ENCODE data around the gene ETV6.
A peak's percentile ranks its signal among the peaks of the same experiment; 100 is the strongest.
"Not testable (repeated sequence)": the region's sequence is repeated elsewhere in the genome, so short reads cannot be mapped to it uniquely, and the experiment has no call there.

The ETV6 gene

GRCh38 chr12:11884706-11885105, 235.2 kb downstream of the ETV6 start:
- no peak for DNase-seq (ENCODE audit: low spot score)

- peak; percentile 66 for DNase-seq (ENCODE audit: low spot score)
Observed at GRCh38 chr12:11885261-11886038, 236.0 kb downstream of the ETV6 start.

- no peak for DNase-seq (ENCODE audit: low spot score)
Observed at GRCh38 chr12:11886339-11886738, 236.9 kb downstream of the ETV6 start.

- DNase-seq (ENCODE audit: low spot score): no peak
Observed at GRCh38 chr12:11888029-11888428, 238.6 kb downstream of the ETV6 start.

- DNase-seq (ENCODE audit: low spot score): no peak
Observed at GRCh38 chr12:11891346-11891745, 241.9 kb downstream of the ETV6 start.

- DNase-seq (ENCODE audit: low spot score): no peak
Observed at GRCh38 chr12:11891754-11892386, 242.4 kb downstream of the ETV6 start.

GRCh38 chr12:11893998-11894397, 244.5 kb downstream of the ETV6 start:
- DNase-seq (ENCODE audit: low spot score): no peak

GRCh38 chr12:11894890-11895289, 245.4 kb downstream of the ETV6 start:
- DNase-seq (ENCODE audit: low spot score): no peak

- no peak for DNase-seq (ENCODE audit: low spot score)
Observed at GRCh38 chr12:11895421-11896078, 246.1 kb downstream of the ETV6 start.

GRCh38 chr12:11896417-11896929, 247.0 kb downstream of the ETV6 start:
- DNase-seq (ENCODE audit: low spot score): no peak

- DNase-seq (ENCODE audit: low spot score): no peak
Observed at GRCh38 chr12:11897923-11898322, 248.4 kb downstream of the ETV6 start.

- DNase-seq (ENCODE audit: low spot score): no peak
Observed at GRCh38 chr12:11901701-11902524, 252.4 kb downstream of the ETV6 start.

- DNase-seq (ENCODE audit: low spot score): no peak
Observed at GRCh38 chr12:11902525-11902875, 253.0 kb downstream of the ETV6 start.

- no peak for DNase-seq (ENCODE audit: low spot score)
Observed at GRCh38 chr12:11904124-11904523, 254.7 kb downstream of the ETV6 start.

GRCh38 chr12:11905534-11905933, 256.1 kb downstream of the ETV6 start:
- no peak for DNase-seq (ENCODE audit: low spot score)

GRCh38 chr12:11906286-11906935, 256.9 kb downstream of the ETV6 start:
- peak; percentile 81 for DNase-seq (ENCODE audit: low spot score)

- no peak for DNase-seq (ENCODE audit: low spot score)
Observed at GRCh38 chr12:11907625-11908024, 258.2 kb downstream of the ETV6 start.

GRCh38 chr12:11909406-11909805, 259.9 kb downstream of the ETV6 start:
- not testable (repeated sequence) for DNase-seq (ENCODE audit: low spot score)

- no peak for DNase-seq (ENCODE audit: low spot score)
Observed at GRCh38 chr12:11916113-11916512, 266.6 kb downstream of the ETV6 start.

GRCh38 chr12:11916771-11917170, 267.3 kb downstream of the ETV6 start:
- DNase-seq (ENCODE audit: low spot score): no peak

GRCh38 chr12:11917501-11917900, 268.0 kb downstream of the ETV6 start:
- no peak for DNase-seq (ENCODE audit: low spot score)

GRCh38 chr12:11920231-11920630, 270.8 kb downstream of the ETV6 start:
- DNase-seq (ENCODE audit: low spot score): no peak
